Mammary epithelial cell (primary cell): ENCODE results near the gene TREML4.

Source experiments
- EZH2 ChIP-seq: IDR thresholded peaks from 2 replicates; pipeline ENCODE4 v1.6.1; 2012; ENCODE audit warnings: low read length, inconsistent platforms, borderline replicate concordance
- TF ChIP-seq, protein P1 (sequence below), 2 donors: IDR thresholded peaks in 1 of 2; conservative IDR thresholded peaks in 1 of 2; 2 replicates each; pipeline ENCODE4 v1.5.1; 2011 to 2012; ENCODE audit warnings: inconsistent platforms in 2 of 2, low read length in 2 of 2, mild to moderate bottlenecking in 2 of 2, control low read depth in 1 of 2, low read depth in 1 of 2; ENCODE audit not compliant: insufficient read depth in 1 of 2; ENCODE audit errors: extremely low read depth in 1 of 2

DNA sequence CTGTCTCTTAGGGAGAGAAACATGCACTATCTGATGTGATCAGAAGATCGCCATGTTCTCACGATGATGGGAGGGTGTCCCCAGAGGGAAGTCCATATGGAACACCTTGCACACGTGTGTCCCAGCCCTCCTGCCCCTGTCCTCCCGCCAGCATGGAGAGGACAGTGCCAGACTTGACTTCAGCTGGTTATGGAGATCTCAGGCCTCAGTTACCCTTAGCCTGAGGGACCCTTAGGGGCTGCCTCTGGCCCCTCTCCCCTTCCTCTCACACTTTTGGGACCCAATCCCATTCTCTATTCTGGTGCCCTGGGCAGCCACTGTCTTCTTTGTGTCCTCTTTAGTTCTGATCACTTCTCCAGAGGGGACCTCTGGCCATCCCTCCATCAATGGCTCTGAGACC lies 1.6 kb downstream of the TREML4 start:
- TF ChIP-seq, protein P1, sequence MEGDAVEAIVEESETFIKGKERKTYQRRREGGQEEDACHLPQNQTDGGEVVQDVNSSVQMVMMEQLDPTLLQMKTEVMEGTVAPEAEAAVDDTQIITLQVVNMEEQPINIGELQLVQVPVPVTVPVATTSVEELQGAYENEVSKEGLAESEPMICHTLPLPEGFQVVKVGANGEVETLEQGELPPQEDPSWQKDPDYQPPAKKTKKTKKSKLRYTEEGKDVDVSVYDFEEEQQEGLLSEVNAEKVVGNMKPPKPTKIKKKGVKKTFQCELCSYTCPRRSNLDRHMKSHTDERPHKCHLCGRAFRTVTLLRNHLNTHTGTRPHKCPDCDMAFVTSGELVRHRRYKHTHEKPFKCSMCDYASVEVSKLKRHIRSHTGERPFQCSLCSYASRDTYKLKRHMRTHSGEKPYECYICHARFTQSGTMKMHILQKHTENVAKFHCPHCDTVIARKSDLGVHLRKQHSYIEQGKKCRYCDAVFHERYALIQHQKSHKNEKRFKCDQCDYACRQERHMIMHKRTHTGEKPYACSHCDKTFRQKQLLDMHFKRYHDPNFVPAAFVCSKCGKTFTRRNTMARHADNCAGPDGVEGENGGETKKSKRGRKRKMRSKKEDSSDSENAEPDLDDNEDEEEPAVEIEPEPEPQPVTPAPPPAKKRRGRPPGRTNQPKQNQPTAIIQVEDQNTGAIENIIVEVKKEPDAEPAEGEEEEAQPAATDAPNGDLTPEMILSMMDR (conservative IDR thresholded peaks at IDR 0.05 in 1 of 2, IDR thresholded peaks at IDR 0.05 in 1 of 2; ENCODE audit: extremely low read depth in 1 of 2, insufficient read depth in 1 of 2, low read depth in 1 of 2, low read length in 2 of 2), result no peak
- no peak for TF ChIP-seq EZH2
